GM23248 (cell line): ENCODE data around the gene CDS2. TPM values are rescaled to one million over a fixed set of nuclear protein-coding genes. Genes with fewer than 3 reads are reported as not detected.
A peak's percentile ranks its signal among the peaks of the same experiment; 100 is the strongest.

Source experiments
- DNase-seq: peaks from one replicate; pipeline ENCODE4 v3.0.0-alpha.2; 2015
- H2AFZ ChIP-seq: fragments of 200-600 bp; sonication (generic); 2 replicates; pipeline ENCODE4 v1.6.1; 2016; ENCODE audit warnings: antibody characterized with exemption
- H3F3A ChIP-seq: fragments of 200-600 bp; sonication (generic); 2 replicates; pipeline ENCODE4 v1.6.1; 2016; ENCODE audit warnings: mild to moderate bottlenecking, antibody characterized with exemption, mixed run types; ENCODE audit not compliant: insufficient read depth
- H3K27ac ChIP-seq: fragments of 200-600 bp; sonication (generic); 2 replicates; pipeline ENCODE4 v1.5.1; 2016; ENCODE audit warnings: mild to moderate bottlenecking
- H3K27me3 ChIP-seq: fragments of 200-600 bp; sonication (generic); replicated peaks from 2 replicates; pipeline ENCODE4 v1.6.1; 2016; ENCODE audit warnings: mild to moderate bottlenecking; ENCODE audit not compliant: insufficient read depth
- H3K36me3 ChIP-seq: fragments of 200-600 bp; sonication (generic); 2 replicates; pipeline ENCODE4 v1.6.1; 2016; ENCODE audit warnings: low read depth, mild to moderate bottlenecking
- H3K4me1 ChIP-seq: fragments of 200-600 bp; sonication (generic); 2 replicates; pipeline ENCODE4 v1.6.1; 2016; ENCODE audit warnings: mild to moderate bottlenecking; ENCODE audit not compliant: insufficient read depth
- H3K4me2 ChIP-seq: fragments of 200-600 bp; sonication (generic); one replicate; pipeline ENCODE4 v1.6.1; 2016; ENCODE audit warnings: mild to moderate bottlenecking; ENCODE audit not compliant: unreplicated experiment
- H3K4me3 ChIP-seq: fragments of 200-600 bp; sonication (generic); 2 replicates; pipeline ENCODE4 v1.5.1; 2016; ENCODE audit warnings: mild to moderate bottlenecking
- H3K79me2 ChIP-seq: fragments of 200-600 bp; sonication (generic); 2 replicates; pipeline ENCODE4 v1.6.1; 2016; ENCODE audit warnings: mild to moderate bottlenecking; ENCODE audit not compliant: insufficient read depth
- H3K9ac ChIP-seq: fragments of 200-600 bp; sonication (generic); 2 replicates; pipeline ENCODE4 v1.6.1; 2016; ENCODE audit warnings: mild to moderate bottlenecking
- H3K9me2 ChIP-seq: fragments of 200-600 bp; sonication (generic); 2 replicates; pipeline ENCODE4 v1.6.1; 2016; ENCODE audit warnings: mixed run types, mild to moderate bottlenecking, moderate library complexity; ENCODE audit not compliant: insufficient read depth
- H3K9me3 ChIP-seq: fragments of 200-600 bp; sonication (generic); one replicate; pipeline ENCODE4 v1.6.1; 2017; ENCODE audit warnings: low read depth
- H4K20me1 ChIP-seq: fragments of 200-600 bp; sonication (generic); 2 replicates; pipeline ENCODE4 v1.6.0; 2016; ENCODE audit not compliant: insufficient read depth
- EZH2 ChIP-seq: fragments of 200-600 bp; sonication (generic); IDR thresholded peaks from 2 replicates; pipeline ENCODE4 v1.6.1; 2018; ENCODE audit warnings: antibody characterized with exemption, mild to moderate bottlenecking; ENCODE audit not compliant: insufficient read depth, poor library complexity, severe bottlenecking
- EZH2phosphoT487 ChIP-seq: fragments of 200-600 bp; sonication (generic); IDR thresholded peaks from 2 replicates; pipeline ENCODE4 v1.6.1; 2018; ENCODE audit warnings: antibody characterized with exemption, moderate library complexity, mild to moderate bottlenecking, low read depth; ENCODE audit not compliant: insufficient read depth
- WGBS, 2 experiments: methylation state at CpG; one replicate each; pipeline ENCODE4 v1.1.6; 2015 to 2017; ENCODE audit warnings: low lambda C conversion rate in 2 of 2, low coverage in 1 of 2; ENCODE audit errors: missing lambda C conversion rate in 2 of 2; 5-methylcytosine and 5-hydroxymethylcytosine counted together
- in situ Hi-C: fragments of 300-500 bp; cut with MboI; formaldehyde crosslinking; loops from 2 replicates; pipeline ENCODE4 v1.15.0; 2020
- polyA plus RNA-seq: library from polyadenylated mRNA; unstranded; fragments of >200 nt; fragmentation: Nextera tagmentation; extraction: Ambion mirVana; gene quantifications from 2 replicates; pipeline ENCODE4 v1.2.1, GENCODE V29; 2016
- total RNA-seq: library from RNA; depleted of rRNA; stranded (reverse); fragments of >200 nt; shearing (Covaris generic); gene quantifications from 2 replicates; pipeline ENCODE4 v1.2.3, GENCODE V29; 2014

Gene CDS2
- total and polyA plus RNA-seq, 2 experiments from 2014 or later, result 29.4 to 31.6 TPM

DNA sequence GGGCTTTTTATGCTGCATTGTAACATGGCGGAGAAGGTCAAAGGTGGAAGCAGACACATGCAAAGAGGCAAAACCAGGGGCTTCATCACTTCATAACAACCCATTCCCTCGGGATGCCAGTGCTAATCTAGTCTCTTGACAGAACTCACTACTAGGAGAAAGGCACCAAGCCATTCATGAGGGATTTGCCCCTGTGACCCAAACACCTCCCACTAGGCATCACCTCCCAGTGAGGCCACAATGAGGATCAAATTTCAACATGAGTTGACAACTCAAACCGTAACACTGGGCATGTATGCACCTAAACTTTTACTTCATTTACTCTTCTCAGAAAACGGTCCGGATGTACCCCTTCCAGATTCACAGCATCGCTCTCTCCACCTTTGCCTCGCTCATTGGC is 61.9 kb downstream of the CDS2 start:
- Histone ChIP-seq H3K9me3 (no peaks in the 10 kb centered on the region), H3K27me3 (no peaks in the 10 kb centered on the region), H3K4me3 (no peak overlapping the region), H3K36me3 (0 out of 2 replicates have a peak, but pooled peaks cover 5% of the 10 kb centered on the region), H3K4me1 (no peaks in the 10 kb centered on the region), H3K4me2 (no peak overlapping the region), H3K79me2 (no peaks in the 10 kb centered on the region), H3K9me2 (no peaks in the 10 kb centered on the region), H3K27ac (no peak overlapping the region), H3K9ac (no peak overlapping the region), H4K20me1 (no peaks in the 10 kb centered on the region), H2AFZ (no peak overlapping the region), H3F3A (no peaks in the 10 kb centered on the region)
- in situ Hi-C loops, result no loop called here
- no peak for TF ChIP-seq EZH2phosphoT487
- no peak for TF ChIP-seq EZH2
- 74 to 75% methylated on average over 7 of the region's 7 CpGs for WGBS, 2 experiments
- no peak for DNase-seq

DNA sequence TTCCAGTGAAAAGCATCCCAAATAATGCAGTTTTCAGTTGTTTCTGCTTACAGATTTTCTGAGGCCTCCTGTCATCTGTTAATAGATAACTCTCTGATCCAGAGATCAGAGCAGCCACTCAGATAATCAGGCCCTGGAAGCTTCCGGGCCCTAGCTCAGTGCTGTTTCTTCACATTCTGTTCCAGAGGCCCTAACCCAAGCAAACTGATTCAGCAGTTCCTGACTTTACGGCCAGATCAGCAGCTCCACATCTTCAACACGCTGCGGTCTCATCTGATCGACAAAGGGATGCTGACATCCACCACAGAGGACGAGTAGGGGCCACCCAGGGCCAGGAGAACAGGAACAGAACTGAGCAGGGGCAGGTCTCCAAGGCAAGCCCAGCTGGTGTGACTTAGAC is 63.1 kb downstream of the CDS2 start:
- H3K9me3 ChIP-seq, result no peaks in the 10 kb centered on the region
- no peaks in the 10 kb centered on the region for H3K79me2 ChIP-seq
- TF ChIP-seq EZH2, result no peak
- TF ChIP-seq EZH2phosphoT487, result no peak
- H3K27ac ChIP-seq, result no peak overlapping the region
- no peak overlapping the region for H3K4me2 ChIP-seq
- H2AFZ ChIP-seq, result no peak overlapping the region
- 76 to 81% methylated on average over 6 of the region's 6 CpGs for WGBS, 2 experiments
- H3K27me3 ChIP-seq, result no peaks in the 10 kb centered on the region
- no peak overlapping the region for H3K9ac ChIP-seq
- in situ Hi-C loops, result no loop called here
- H3K4me3 ChIP-seq, result no peak overlapping the region
- H4K20me1 ChIP-seq, result no peaks in the 10 kb centered on the region
- no peaks in the 10 kb centered on the region for H3F3A ChIP-seq
- H3K36me3 ChIP-seq, result 0 out of 2 replicates have a peak, but pooled peaks cover 5% of the 10 kb centered on the region
- no peak for DNase-seq
- no peaks in the 10 kb centered on the region for H3K9me2 ChIP-seq
- no peaks in the 10 kb centered on the region for H3K4me1 ChIP-seq

DNA sequence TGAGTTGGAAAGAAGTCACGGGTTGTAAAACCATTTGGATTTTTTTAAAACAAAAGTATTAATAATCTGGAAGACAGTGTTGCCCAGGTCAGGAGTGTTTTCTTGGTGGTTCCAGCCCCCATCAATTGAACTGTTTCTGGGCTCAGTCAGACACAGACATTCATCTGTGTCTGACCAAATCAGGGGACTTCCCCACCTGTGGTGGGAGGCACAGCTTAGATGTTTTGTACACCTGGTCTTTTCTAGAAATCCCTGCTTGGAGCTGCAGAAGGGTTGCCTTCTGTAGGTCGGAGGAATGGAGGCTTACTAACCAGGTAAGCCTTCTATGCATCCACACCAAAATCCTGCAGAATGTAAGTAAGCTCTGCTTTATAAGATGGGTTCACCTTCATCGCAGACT is 63.6 kb downstream of the CDS2 start:
- Histone ChIP-seq H3K9ac (no peak overlapping the region), H2AFZ (no peak overlapping the region), H3K4me2 (no peak overlapping the region), H3K79me2 (no peaks in the 10 kb centered on the region), H3K9me2 (no peaks in the 10 kb centered on the region), H3K36me3 (0 out of 2 replicates have a peak, but pooled peaks cover 5% of the 10 kb centered on the region), H3K4me3 (no peak overlapping the region), H3K27me3 (no peaks in the 10 kb centered on the region), H4K20me1 (no peaks in the 10 kb centered on the region), H3K4me1 (peaks cover under 1% of the 10 kb centered on the region; the same call in 1 of the 2 replicates), H3K9me3 (no peaks in the 10 kb centered on the region), H3K27ac (no peak overlapping the region), H3F3A (no peaks in the 10 kb centered on the region)
- in situ Hi-C loops, result no loop called here
- 98% methylated on average over 3 of the region's 3 CpGs for WGBS, 2 experiments
- TF ChIP-seq EZH2phosphoT487 (no peak), EZH2 (no peak)
- DNase-seq, result no peak

DNA sequence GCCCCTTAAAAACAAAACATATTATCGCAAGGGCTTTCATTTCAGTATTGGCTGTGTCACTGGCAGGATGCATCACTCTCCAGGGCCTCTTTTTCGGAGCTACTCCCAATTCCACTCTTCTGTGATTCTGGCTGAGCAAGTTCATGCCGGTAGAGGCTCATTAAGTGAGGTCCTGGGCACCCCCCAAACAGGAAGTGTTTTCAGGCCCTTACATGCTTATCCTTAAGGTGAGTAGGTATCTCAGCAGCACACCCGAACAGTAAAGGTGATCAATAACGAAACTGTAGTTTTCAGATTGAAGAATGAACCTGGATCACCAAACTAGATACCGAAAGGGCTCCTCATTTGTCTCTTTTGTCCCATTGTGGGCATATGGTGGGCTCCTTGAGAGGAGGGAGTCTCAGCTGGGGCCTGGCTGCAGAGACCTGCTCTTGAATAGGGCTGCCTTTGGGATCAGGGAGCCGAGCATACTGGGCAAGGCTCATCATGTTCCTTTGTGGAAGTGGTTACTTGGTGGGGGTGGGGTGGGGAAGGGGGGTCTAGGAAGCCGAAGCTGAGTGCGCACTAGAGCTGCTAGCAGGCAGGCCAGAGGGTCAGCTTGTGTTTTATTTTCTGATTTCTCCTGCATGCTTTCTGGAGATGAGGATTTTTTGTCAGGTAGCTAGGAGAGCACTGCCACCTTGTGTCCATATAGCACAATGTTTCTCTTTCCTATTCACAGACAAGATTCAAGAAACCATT is 65.2 kb downstream of the CDS2 start:
- Histone ChIP-seq H3K9me3 (no peaks in the 10 kb centered on the region), H3K4me3 (no peak overlapping the region), H2AFZ (no peak overlapping the region), H3F3A (no peaks in the 10 kb centered on the region), H3K4me2 (no peak overlapping the region), H3K27ac (no peak overlapping the region), H3K9me2 (no peaks in the 10 kb centered on the region), H3K4me1 (peaks cover 8% of the 10 kb centered on the region; the same call in 1 of the 2 replicates), H3K9ac (no peak overlapping the region), H3K79me2 (no peaks in the 10 kb centered on the region), H3K36me3 (0 out of 2 replicates have a peak, but pooled peaks cover 5% of the 10 kb centered on the region), H3K27me3 (no peaks in the 10 kb centered on the region), H4K20me1 (no peaks in the 10 kb centered on the region)
- TF ChIP-seq EZH2, result no peak
- no peak for TF ChIP-seq EZH2phosphoT487
- in situ Hi-C loops, result no loop called here
- peak; percentile 81 for DNase-seq
- 48 to 50% methylated on average over 9 of the region's 9 CpGs for WGBS, 2 experiments
